Neuron (in vitro differentiated cells): ENCODE results near the gene PTPRK.
"Not testable (repeated sequence)": the region's sequence is repeated elsewhere in the genome, so short reads cannot be mapped to it uniquely, and the experiment has no call there.

ENCODE experiments used
- H2AFZ ChIP-seq: one replicate; pipeline ENCODE4 v1.6.1; 2013; ENCODE audit warnings: low read depth, mild to moderate bottlenecking, inconsistent platforms, low read length, moderate library complexity
- H3K27me3 ChIP-seq: one replicate; pipeline ENCODE4 v1.6.1; 2013; ENCODE audit warnings: low read length; ENCODE audit not compliant: insufficient read depth
- H3K36me3 ChIP-seq: one replicate; pipeline ENCODE4 v1.6.1; 2013; ENCODE audit warnings: low read length; ENCODE audit not compliant: insufficient read depth
- H3K4me1 ChIP-seq: one replicate; pipeline ENCODE4 v1.6.1; 2013; ENCODE audit warnings: low read length; ENCODE audit not compliant: insufficient read depth
- H3K4me3 ChIP-seq: 2 replicates; pipeline ENCODE4 v1.5.1; 2013; ENCODE audit warnings: mild to moderate bottlenecking, low read length, moderate library complexity
- H3K9me3 ChIP-seq: one replicate; pipeline ENCODE4 v1.6.1; 2013; ENCODE audit warnings: low read length

The PTPRK gene

GRCh38 chr6:127978185-127978584, 542.2 kb downstream of the PTPRK start:
- not testable (repeated sequence) for H2AFZ ChIP-seq, H3K4me1 ChIP-seq, H3K27me3 ChIP-seq, H3K4me3 ChIP-seq, H3K9me3 ChIP-seq
- peaks cover 56% of the 10 kb centered on the region for H3K36me3 ChIP-seq

GRCh38 chr6:127976796-127977195, 543.6 kb downstream of the PTPRK start:
- Histone ChIP-seq H3K9me3 (peaks cover 2% of the 10 kb centered on the region), H3K36me3 (peaks cover 55% of the 10 kb centered on the region), H3K27me3 (no peaks in the 10 kb centered on the region), H3K4me3 (no peak overlapping the region), H2AFZ (no peak overlapping the region), H3K4me1 (no peaks in the 10 kb centered on the region)

- Histone ChIP-seq H3K4me3 (no peak overlapping the region), H3K36me3 (peaks cover 55% of the 10 kb centered on the region), H3K4me1 (no peaks in the 10 kb centered on the region), H3K27me3 (no peaks in the 10 kb centered on the region), H2AFZ (no peak overlapping the region), H3K9me3 (peaks cover 2% of the 10 kb centered on the region)
Observed at GRCh38 chr6:127976111-127976510, 544.3 kb downstream of the PTPRK start.

GRCh38 chr6:127972815-127973214, 547.6 kb downstream of the PTPRK start:
- H3K9me3 ChIP-seq: no peaks in the 10 kb centered on the region
- peaks cover 55% of the 10 kb centered on the region for H3K36me3 ChIP-seq
- H2AFZ ChIP-seq: no peak overlapping the region
- H3K4me1 ChIP-seq: no peaks in the 10 kb centered on the region
- H3K27me3 ChIP-seq: no peaks in the 10 kb centered on the region
- H3K4me3 ChIP-seq: no peak overlapping the region

GRCh38 chr6:127971945-127972391, 548.4 kb downstream of the PTPRK start:
- H2AFZ ChIP-seq: no peak overlapping the region
- no peaks in the 10 kb centered on the region for H3K9me3 ChIP-seq
- no peaks in the 10 kb centered on the region for H3K27me3 ChIP-seq
- no peak overlapping the region for H3K4me3 ChIP-seq
- H3K4me1 ChIP-seq: no peaks in the 10 kb centered on the region
- peaks cover 53% of the 10 kb centered on the region for H3K36me3 ChIP-seq

- Histone ChIP-seq H3K9me3 (no peaks in the 10 kb centered on the region), H2AFZ (no peak overlapping the region), H3K36me3 (peaks cover 47% of the 10 kb centered on the region), H3K4me1 (no peaks in the 10 kb centered on the region), H3K27me3 (no peaks in the 10 kb centered on the region), H3K4me3 (no peak overlapping the region)
Observed at GRCh38 chr6:127971386-127971785, 549.0 kb downstream of the PTPRK start.

- H3K4me1 ChIP-seq: no peaks in the 10 kb centered on the region
Observed at GRCh38 chr6:127969701-127970100, 550.7 kb downstream of the PTPRK start.

GRCh38 chr6:127968394-127968793, 552.0 kb downstream of the PTPRK start:
- no peak overlapping the region for H2AFZ ChIP-seq
- no peaks in the 10 kb centered on the region for H3K27me3 ChIP-seq
- H3K9me3 ChIP-seq: no peaks in the 10 kb centered on the region
- H3K4me3 ChIP-seq: no peak overlapping the region
- no peaks in the 10 kb centered on the region for H3K4me1 ChIP-seq
- peaks cover 25% of the 10 kb centered on the region for H3K36me3 ChIP-seq

More at GRCh38 chr6:127969701-127970100, 550.7 kb downstream of the PTPRK start:
- peaks cover 35% of the 10 kb centered on the region for H3K36me3 ChIP-seq
- no peaks in the 10 kb centered on the region for H3K27me3 ChIP-seq
- H3K9me3 ChIP-seq: no peaks in the 10 kb centered on the region
- no peak overlapping the region for H3K4me3 ChIP-seq
- no peak overlapping the region for H2AFZ ChIP-seq

GRCh38 chr6:127967708-127968107, 552.7 kb downstream of the PTPRK start:
- Histone ChIP-seq H3K4me3 (no peak overlapping the region), H3K9me3 (no peaks in the 10 kb centered on the region), H2AFZ (no peak overlapping the region), H3K4me1 (no peaks in the 10 kb centered on the region), H3K36me3 (peaks cover 18% of the 10 kb centered on the region), H3K27me3 (no peaks in the 10 kb centered on the region)

- no peaks in the 10 kb centered on the region for H3K27me3 ChIP-seq
- H3K4me3 ChIP-seq: no peak overlapping the region
- peaks cover 16% of the 10 kb centered on the region for H3K36me3 ChIP-seq
- H3K9me3 ChIP-seq: no peaks in the 10 kb centered on the region
- H3K4me1 ChIP-seq: no peaks in the 10 kb centered on the region
- H2AFZ ChIP-seq: no peak overlapping the region
Observed at GRCh38 chr6:127966616-127967015, 553.8 kb downstream of the PTPRK start.

- H3K27me3 ChIP-seq: no peaks in the 10 kb centered on the region
- H2AFZ ChIP-seq: no peak overlapping the region
- no peak overlapping the region for H3K4me3 ChIP-seq
- peaks cover 2% of the 10 kb centered on the region for H3K36me3 ChIP-seq
- H3K4me1 ChIP-seq: no peaks in the 10 kb centered on the region
- no peaks in the 10 kb centered on the region for H3K9me3 ChIP-seq
Observed at GRCh38 chr6:127963495-127963894, 556.9 kb downstream of the PTPRK start.

- H3K36me3 ChIP-seq: no peaks in the 10 kb centered on the region
- H3K4me3 ChIP-seq: no peak overlapping the region
- no peaks in the 10 kb centered on the region for H3K4me1 ChIP-seq
- no peak overlapping the region for H2AFZ ChIP-seq
- H3K9me3 ChIP-seq: no peaks in the 10 kb centered on the region
- H3K27me3 ChIP-seq: no peaks in the 10 kb centered on the region
Observed at GRCh38 chr6:127959869-127960268, 560.5 kb downstream of the PTPRK start.

- Histone ChIP-seq H3K36me3 (no peaks in the 10 kb centered on the region), H2AFZ (no peak overlapping the region), H3K27me3 (no peaks in the 10 kb centered on the region), H3K9me3 (no peaks in the 10 kb centered on the region), H3K4me3 (no peak overlapping the region), H3K4me1 (no peaks in the 10 kb centered on the region)
Observed at GRCh38 chr6:127956956-127957355, 563.4 kb downstream of the PTPRK start.

- no peaks in the 10 kb centered on the region for H3K9me3 ChIP-seq
- H3K27me3 ChIP-seq: no peaks in the 10 kb centered on the region
- no peaks in the 10 kb centered on the region for H3K4me1 ChIP-seq
- no peak overlapping the region for H2AFZ ChIP-seq
- H3K36me3 ChIP-seq: no peaks in the 10 kb centered on the region
- no peak overlapping the region for H3K4me3 ChIP-seq
Observed at GRCh38 chr6:127956260-127956888, 564.0 kb downstream of the PTPRK start.
